BE2C (cell line): ENCODE measurements around the gene COX8A.

ENCODE experiments used
- DNase-seq: peaks from one replicate; pipeline ENCODE4 v3.0.0-alpha.2; 2020
- H3K27me3 ChIP-seq: fragments of 250-450 bp; sonication (Bioruptor Pico); 2 replicates; pipeline ENCODE4 v1.5.1; 2020; ENCODE audit warnings: mild to moderate bottlenecking
- H3K36me3 ChIP-seq: fragments of 250-450 bp; sonication (Bioruptor Pico); 2 replicates; pipeline ENCODE4 v1.5.1; 2020; ENCODE audit warnings: mild to moderate bottlenecking
- H3K4me1 ChIP-seq: fragments of 250-450 bp; sonication (Bioruptor Pico); 2 replicates; pipeline ENCODE4 v1.5.1; 2020
- H3K4me3 ChIP-seq: 2 replicates; pipeline ENCODE4 v1.5.1; 2011; ENCODE audit warnings: low read depth, low read length
- H3K9me3 ChIP-seq: fragments of 250-450 bp; sonication (Bioruptor Pico); 2 replicates; pipeline ENCODE4 v1.5.1; 2020
- TF ChIP-seq, protein P1 (sequence below): IDR thresholded peaks from 2 replicates; pipeline ENCODE4 v1.5.1; 2012; ENCODE audit warnings: mild to moderate bottlenecking, low read depth, low read length

The COX8A gene

DNA sequence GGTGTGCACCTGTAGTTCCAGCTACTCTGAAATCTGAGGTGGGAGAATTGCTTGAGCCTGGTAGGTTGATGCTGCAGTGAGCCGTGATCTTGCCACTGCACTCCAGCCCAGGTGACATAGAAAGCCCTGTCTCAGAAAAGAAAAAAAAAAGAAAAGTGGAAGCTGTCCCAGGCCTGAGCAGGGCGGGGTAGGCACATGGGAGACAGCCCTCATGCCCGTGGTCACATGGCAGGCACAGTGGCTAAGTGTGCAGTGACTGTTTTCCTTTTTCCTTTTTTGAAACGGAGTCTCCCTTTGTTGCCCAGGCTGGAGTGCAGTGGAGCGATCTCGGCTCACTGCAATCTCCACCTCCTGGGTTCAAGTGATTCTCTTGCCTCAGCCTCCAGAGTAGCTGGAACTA is 19.6 kb downstream of the COX8A start:
- DNase-seq = no peak

DNA sequence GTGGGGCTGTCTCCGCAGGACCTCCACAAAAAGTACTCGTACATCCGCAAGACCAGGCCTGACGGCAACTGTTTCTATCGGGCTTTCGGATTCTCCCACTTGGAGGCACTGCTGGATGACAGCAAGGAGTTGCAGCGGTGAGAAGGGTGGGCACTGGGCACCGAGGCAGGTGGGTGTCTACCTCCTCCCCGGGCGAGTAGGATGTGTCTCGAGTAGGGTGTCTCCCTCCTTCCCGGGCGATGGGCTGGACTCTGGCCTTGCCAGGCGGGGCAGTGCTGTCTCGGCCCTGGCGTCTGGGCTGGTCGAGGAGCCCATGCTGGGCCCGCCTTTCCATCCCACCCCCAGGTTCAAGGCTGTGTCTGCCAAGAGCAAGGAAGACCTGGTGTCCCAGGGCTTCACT is 22.1 kb downstream of the COX8A start:
- TF ChIP-seq, protein P1, sequence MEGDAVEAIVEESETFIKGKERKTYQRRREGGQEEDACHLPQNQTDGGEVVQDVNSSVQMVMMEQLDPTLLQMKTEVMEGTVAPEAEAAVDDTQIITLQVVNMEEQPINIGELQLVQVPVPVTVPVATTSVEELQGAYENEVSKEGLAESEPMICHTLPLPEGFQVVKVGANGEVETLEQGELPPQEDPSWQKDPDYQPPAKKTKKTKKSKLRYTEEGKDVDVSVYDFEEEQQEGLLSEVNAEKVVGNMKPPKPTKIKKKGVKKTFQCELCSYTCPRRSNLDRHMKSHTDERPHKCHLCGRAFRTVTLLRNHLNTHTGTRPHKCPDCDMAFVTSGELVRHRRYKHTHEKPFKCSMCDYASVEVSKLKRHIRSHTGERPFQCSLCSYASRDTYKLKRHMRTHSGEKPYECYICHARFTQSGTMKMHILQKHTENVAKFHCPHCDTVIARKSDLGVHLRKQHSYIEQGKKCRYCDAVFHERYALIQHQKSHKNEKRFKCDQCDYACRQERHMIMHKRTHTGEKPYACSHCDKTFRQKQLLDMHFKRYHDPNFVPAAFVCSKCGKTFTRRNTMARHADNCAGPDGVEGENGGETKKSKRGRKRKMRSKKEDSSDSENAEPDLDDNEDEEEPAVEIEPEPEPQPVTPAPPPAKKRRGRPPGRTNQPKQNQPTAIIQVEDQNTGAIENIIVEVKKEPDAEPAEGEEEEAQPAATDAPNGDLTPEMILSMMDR = no peak
- peaks cover 14% of the 10 kb centered on the region for H3K36me3 ChIP-seq
- H3K27me3 ChIP-seq = no peaks in the 10 kb centered on the region
- H3K4me1 ChIP-seq = peaks cover 5% of the 10 kb centered on the region
- no peaks in the 10 kb centered on the region for H3K9me3 ChIP-seq
- H3K4me3 ChIP-seq = no peak overlapping the region
- DNase-seq = no peak

More for the DNA sequence above, 19.6 kb downstream of the COX8A start:
- H3K36me3 ChIP-seq = peaks cover 14% of the 10 kb centered on the region
- H3K27me3 ChIP-seq = no peaks in the 10 kb centered on the region
- no peaks in the 10 kb centered on the region for H3K9me3 ChIP-seq
- H3K4me1 ChIP-seq = peaks cover 4% of the 10 kb centered on the region
- TF ChIP-seq, protein P1 = no peak
- no peak overlapping the region for H3K4me3 ChIP-seq

DNA sequence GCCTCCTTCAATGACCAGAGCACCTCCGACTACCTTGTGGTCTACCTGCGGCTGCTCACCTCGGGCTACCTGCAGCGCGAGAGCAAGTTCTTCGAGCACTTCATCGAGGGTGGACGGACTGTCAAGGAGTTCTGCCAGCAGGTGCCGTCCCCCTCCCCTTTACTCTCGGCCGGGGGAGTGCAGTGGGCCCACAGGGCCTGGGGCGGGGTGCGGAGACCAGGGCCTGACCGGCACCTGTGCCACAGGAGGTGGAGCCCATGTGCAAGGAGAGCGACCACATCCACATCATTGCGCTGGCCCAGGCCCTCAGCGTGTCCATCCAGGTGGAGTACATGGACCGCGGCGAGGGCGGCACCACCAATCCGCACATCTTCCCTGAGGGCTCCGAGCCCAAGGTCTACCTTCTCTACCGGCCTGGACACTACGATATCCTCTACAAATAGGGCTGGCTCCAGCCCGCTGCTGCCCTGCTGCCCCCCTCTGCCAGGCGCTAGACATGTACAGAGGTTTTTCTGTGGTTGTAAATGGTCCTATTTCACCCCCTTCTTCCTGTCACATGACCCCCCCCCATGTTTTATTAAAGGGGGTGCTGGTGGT is 22.8 kb downstream of the COX8A start:
- TF ChIP-seq, protein P1 = no peak
- DNase-seq = no peak
- Histone ChIP-seq H3K4me3 (no peak overlapping the region), H3K4me1 (peaks cover 5% of the 10 kb centered on the region), H3K9me3 (no peaks in the 10 kb centered on the region), H3K36me3 (peaks cover 14% of the 10 kb centered on the region), H3K27me3 (no peaks in the 10 kb centered on the region)

DNA sequence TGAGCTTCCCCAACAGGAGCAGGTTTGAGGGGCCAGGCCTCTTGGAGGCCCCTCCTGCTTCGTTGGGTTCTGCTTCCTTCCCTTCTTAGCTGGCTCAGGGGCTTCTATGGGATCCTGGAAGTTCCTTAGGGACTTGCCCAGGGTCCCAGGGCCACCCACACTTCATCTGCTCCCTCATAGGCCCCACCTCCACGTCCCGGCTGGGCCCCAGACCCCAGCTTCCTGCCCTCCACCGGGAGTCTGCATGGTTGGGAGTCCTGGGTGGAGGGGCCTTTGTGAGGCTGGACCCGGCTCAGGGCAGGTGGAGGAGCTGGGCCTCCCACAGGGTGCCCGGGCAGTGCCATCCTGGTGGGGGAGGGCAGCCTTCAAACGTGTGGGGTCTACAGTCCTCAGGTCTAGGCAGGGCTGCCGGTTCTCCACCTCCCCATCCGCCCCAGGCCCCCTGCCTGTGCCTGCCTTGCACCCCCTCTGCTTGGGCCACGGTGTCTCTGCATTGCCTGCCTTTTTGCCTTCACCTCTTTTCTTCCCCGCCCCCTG is 23.4 kb downstream of the COX8A start:
- Histone ChIP-seq H3K4me1 (peaks cover 5% of the 10 kb centered on the region), H3K9me3 (no peaks in the 10 kb centered on the region), H3K27me3 (no peaks in the 10 kb centered on the region), H3K36me3 (peaks cover 14% of the 10 kb centered on the region), H3K4me3 (no peak overlapping the region)
- TF ChIP-seq, protein P1 = no peak
- DNase-seq = no peak

DNA sequence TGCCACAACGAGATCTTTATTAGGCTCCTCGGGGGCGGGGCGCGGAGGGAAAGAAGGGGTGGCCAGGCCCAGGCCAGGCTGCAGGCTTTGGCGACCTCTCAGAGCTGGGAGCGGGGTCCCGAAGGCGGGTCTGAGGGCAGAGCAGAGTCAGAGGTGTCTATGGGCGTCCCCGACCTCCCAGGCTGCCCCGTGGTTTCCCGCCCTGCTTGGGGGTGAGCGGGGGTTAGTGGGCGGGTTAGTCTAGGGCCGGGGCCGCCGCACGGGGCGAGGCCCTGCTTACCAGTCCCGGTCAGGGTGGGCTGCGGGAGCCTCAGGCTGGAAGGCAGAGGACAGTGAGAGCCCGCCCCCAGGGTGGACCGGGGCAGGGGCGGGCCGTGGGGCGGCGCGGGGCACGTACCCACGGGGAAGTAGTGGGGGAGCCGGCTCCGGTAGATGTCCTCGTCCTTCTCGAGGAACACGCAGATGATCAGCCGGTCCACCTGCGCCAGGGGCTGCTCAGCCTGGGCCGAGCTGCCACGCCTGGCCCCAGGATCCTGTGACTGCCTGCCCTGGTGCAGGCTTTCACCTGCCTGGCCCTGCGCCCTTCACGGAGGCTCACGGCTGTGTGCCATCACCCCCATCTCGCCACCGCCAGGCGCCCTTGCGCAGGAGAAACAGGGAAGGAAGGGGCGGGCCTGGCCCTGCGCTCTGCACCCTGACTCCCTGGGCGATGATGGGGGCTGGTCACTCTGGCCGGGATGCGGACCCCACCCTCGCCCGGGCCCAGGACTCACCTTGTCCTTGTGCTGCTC is 24.3 kb downstream of the COX8A start:
- H3K4me3 ChIP-seq = no peak overlapping the region
- peaks cover 14% of the 10 kb centered on the region for H3K36me3 ChIP-seq
- H3K27me3 ChIP-seq = no peaks in the 10 kb centered on the region

More for the DNA sequence above, 24.3 kb downstream of the COX8A start:
- Histone ChIP-seq H3K4me1 (peaks cover 5% of the 10 kb centered on the region), H3K9me3 (no peaks in the 10 kb centered on the region)
- TF ChIP-seq, protein P1 = no peak
- no peak for DNase-seq
